Adrenal gland (tissue), 5 donors: ENCODE results near the gene GMPR2.

Experiments used
- POLR2A ChIP-seq, 2 donors: fragments of 450-650 bp; IDR thresholded peaks; one replicate each; pipeline ENCODE4 v1.6.1; 2017; ENCODE audit warnings: antibody characterized with exemption in 2 of 2, mild to moderate bottlenecking in 2 of 2, moderate library complexity in 1 of 2
- TF ChIP-seq, protein P1 (sequence below), 6 experiments: fragments of 450-650 bp in 4 of 6; fragments of 200-600 bp in 2 of 6; sonication (generic) in 1 of 6; IDR thresholded peaks; 1 replicate in 5 of 6; 2 replicates in 1 of 6; pipeline versions ENCODE4 v1.5.1 to v1.8.0; 2016 to 2021; ENCODE audit warnings: antibody characterized with exemption in 6 of 6, mild to moderate bottlenecking in 2 of 6, moderate library complexity in 1 of 6
- donor health status: DM: no; HTN: no; CAD: no.

- TF ChIP-seq, protein P1, sequence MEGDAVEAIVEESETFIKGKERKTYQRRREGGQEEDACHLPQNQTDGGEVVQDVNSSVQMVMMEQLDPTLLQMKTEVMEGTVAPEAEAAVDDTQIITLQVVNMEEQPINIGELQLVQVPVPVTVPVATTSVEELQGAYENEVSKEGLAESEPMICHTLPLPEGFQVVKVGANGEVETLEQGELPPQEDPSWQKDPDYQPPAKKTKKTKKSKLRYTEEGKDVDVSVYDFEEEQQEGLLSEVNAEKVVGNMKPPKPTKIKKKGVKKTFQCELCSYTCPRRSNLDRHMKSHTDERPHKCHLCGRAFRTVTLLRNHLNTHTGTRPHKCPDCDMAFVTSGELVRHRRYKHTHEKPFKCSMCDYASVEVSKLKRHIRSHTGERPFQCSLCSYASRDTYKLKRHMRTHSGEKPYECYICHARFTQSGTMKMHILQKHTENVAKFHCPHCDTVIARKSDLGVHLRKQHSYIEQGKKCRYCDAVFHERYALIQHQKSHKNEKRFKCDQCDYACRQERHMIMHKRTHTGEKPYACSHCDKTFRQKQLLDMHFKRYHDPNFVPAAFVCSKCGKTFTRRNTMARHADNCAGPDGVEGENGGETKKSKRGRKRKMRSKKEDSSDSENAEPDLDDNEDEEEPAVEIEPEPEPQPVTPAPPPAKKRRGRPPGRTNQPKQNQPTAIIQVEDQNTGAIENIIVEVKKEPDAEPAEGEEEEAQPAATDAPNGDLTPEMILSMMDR (IDR thresholded peaks at IDR 0.05) = no peak
- no peak for TF ChIP-seq POLR2A (IDR thresholded peaks at IDR 0.05)
Measured at GRCh38 chr14:24269910-24270536, 37.3 kb downstream of the GMPR2 start.
